ENCODE results near the gene CCDC87.

GRCh38 chr11:66628061-66628603 lies 35.3 kb upstream of the CCDC87 start:
- TF ChIP-seq CTCF (IDR thresholded peaks at IDR 0.05) (no peak), POLR2A (IDR thresholded peaks at IDR 0.05) (no peak)
